GM12874 (cell line): ENCODE results near the gene RUNDC3A.

ENCODE experiments used
- TF ChIP-seq, protein P1 (sequence below): IDR thresholded peaks from 2 replicates; pipeline ENCODE4 v1.5.1; 2011; ENCODE audit warnings: low read depth, mild to moderate bottlenecking, control low read depth, low read length, moderate library complexity; ENCODE audit not compliant: insufficient read depth

Gene RUNDC3A

DNA sequence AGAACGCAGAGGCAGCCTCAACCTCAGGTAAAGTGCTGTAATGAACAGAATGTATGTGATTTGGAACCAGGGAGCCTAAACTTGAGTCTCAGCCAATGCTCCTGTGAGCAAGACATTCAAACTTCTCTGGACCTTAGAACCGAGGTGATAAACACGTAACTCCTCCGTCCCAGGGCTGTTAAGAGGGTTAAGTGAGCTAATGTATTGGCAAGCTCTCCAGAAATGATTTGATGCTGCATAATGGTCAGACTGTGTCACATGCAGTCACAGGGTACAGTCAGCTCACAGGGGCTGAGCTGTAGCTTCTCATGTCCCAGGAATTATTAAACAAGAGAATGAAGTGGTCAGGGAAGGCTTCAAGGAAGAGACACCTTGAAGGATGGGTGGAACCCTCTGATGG, 30.4 kb upstream of the RUNDC3A start:
- TF ChIP-seq, protein P1, sequence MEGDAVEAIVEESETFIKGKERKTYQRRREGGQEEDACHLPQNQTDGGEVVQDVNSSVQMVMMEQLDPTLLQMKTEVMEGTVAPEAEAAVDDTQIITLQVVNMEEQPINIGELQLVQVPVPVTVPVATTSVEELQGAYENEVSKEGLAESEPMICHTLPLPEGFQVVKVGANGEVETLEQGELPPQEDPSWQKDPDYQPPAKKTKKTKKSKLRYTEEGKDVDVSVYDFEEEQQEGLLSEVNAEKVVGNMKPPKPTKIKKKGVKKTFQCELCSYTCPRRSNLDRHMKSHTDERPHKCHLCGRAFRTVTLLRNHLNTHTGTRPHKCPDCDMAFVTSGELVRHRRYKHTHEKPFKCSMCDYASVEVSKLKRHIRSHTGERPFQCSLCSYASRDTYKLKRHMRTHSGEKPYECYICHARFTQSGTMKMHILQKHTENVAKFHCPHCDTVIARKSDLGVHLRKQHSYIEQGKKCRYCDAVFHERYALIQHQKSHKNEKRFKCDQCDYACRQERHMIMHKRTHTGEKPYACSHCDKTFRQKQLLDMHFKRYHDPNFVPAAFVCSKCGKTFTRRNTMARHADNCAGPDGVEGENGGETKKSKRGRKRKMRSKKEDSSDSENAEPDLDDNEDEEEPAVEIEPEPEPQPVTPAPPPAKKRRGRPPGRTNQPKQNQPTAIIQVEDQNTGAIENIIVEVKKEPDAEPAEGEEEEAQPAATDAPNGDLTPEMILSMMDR: no peak

DNA sequence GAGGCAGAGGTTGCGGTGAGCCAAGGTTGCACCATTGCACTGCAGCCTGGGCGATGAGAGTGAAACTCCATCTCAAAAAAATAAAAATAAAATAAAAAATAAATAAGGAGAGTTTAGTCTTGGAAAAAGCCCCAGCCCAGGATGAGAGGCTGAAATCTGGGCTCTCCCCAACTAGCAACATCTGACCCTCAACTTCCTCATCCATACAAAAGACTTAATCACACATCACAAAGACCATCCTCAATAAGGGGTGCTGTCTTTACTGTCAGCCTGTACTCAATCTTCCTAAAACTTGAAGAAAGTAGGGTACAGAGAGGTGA, 29.1 kb upstream of the RUNDC3A start:
- TF ChIP-seq, protein P1: no peak

DNA sequence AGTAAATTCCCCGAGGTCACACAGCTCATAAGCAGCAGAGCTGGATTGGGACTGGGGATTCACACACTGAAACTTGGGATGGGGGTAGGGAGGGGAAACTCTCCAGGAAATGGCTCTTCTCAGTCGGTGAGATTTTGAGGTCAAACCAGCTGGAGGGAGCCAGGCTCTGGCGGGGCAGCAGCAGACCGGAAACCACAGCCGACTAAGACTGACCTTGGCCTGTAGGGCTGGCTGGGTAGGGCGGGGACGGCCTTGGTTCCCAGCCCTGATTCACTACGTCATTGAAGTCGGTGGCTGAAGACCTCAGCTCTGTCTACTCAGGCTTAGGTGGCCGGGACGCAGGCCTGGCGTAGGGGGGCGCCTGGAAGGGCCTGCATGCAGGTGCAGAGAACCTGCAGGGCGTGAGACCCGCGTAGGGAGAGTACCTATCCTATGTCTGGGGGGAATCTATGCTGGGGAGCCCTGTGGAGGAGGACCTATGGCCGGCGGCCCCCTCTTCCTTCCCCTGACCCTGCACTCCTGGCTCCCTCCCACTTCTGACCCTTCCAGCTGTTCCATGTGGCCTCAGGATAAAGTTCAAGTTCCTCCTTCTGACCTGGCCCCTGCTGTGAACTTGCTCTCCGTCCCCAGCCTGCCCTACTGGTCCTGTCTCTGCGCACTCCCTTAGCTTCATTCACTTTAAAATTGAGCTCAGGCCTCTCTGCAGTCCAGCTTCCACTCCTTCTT, 28.6 kb upstream of the RUNDC3A start:
- TF ChIP-seq, protein P1: no peak

DNA sequence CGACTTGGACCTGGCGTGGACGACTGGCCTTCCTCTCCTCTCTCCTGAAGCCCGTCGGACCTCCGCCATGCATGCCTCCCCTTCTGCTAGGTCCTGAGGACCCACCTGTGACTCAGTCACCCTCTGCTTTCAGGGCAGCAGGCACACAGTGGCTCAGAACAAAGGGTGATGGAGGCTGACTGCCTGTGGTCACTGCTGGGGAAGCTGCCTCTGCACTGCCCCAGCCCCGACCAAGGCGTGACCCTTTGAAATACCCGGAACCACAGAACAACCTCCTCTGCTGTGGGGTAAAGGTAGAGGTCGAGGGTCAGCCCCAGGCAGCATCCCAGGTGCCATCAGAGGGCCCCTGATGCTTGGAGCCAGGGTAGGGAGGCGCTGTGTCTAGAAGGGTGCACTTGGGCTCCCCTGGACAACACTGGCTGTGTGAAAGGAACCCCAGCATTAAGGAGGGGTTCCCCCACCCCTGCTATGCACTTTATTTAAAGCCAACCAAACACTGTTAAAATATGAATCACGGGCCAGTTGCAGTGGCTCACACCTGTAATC, 27.9 kb upstream of the RUNDC3A start:
- TF ChIP-seq, protein P1: no peak

DNA sequence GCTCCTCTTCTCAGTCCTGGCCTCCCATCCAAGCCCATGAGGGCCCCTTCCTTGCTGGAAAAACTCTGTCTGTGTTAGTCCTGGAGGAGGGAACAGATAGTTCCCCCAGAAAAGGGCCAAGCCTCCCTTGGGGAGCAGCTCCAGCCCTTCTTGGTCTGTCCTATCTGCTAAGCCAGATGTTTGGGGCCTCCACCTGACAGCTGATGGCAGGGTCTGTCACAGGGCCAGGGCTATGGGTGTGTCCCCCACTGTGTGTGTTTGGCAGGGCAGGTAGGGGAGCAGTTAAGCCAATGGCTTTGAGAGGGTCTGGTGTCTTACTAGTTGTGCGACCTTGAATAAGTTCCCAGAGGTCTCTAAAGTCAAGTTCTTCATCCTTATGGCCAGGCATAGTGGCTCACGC, 26.8 kb upstream of the RUNDC3A start:
- TF ChIP-seq, protein P1: no peak

DNA sequence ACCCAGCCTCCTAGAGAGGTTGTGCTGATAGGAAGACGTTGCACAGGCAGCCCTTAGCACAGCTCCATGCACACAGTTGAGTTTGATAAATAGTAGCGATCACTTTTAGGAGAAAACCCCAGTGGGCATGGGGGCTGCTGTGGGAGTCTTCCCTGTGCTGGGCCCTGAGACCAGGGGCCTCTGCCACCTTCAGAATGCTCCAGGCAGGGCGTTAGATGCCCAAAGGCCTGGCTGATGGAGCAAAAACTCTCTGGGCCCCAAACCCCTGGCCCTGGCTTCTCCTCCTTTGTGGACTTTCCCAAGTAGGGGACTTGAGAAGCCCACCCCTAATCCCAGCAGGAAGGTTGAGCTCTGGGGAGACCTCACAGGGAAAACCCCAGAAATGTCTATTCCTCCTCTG, 26.1 kb upstream of the RUNDC3A start:
- TF ChIP-seq, protein P1: no peak

DNA sequence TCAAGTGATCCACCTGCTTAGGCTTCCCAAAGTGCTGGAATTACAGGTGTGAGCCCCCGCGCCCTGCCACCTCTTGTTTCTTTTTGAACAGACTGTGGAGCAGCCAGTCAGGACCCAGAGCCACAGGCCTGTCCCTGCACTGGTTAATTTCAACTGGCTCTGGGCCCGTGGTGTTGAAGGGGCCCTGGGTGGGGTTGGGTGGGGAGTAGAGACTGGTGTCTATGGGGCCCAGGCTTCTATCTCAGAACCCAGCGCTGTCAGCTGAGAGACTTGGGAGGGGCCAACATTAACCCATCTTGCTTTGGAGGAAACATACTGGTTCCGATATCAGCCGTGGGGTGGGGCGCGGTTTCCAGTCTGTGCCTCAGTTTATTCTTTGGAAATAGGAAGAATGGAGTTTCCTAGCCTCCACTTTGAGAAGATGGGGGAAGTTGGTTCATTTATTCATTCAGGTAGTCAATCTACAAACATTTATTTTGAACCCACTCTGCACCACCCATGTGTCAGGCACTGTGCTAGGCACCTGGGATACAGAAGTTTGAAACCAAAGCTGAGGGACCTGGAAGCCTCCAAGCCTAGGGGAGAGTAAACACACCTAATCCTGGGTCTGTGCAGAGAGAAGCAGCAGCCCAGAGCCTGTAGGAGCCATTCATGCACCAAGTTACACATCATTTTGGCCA, 24.9 kb upstream of the RUNDC3A start:
- TF ChIP-seq, protein P1: no peak
